ENCODE measurements around the gene FLNB.

GRCh38 chr3:58137306-58137705 is 129.1 kb downstream of the FLNB start:
- no peak for TF ChIP-seq CTCF (IDR thresholded peaks at IDR 0.05)
- no peak for TF ChIP-seq POLR2A (IDR thresholded peaks at IDR 0.05)

Data from Peyer's patch (tissue), 4 donors.